Heart left ventricle (tissue), 13 donors: Measurements from ENCODE around the gene WWTR1.

Experiments used
- CTCF ChIP-seq, 12 donors: fragments of 200-600 bp; sonication (generic) in 4 of 12; IDR thresholded peaks; one replicate each; pipeline versions ENCODE4 v1.5.0 to v1.8.0; 2018 to 2022; ENCODE audit warnings: antibody characterized with exemption in 12 of 12, mild to moderate bottlenecking in 5 of 12
- POLR2A ChIP-seq, 2 donors: fragments of 450-650 bp; IDR thresholded peaks; one replicate each; pipeline ENCODE4 v1.6.1; 2017; ENCODE audit warnings: antibody characterized with exemption in 2 of 2, mild to moderate bottlenecking in 2 of 2, moderate library complexity in 2 of 2
- donor health status: ischemic (EF 13 %, LVEDD 7.1; RV severe dilation, severe dysfunction).
- donor health status: DM: no; HTN: yes; CAD: no.
- donor health status: DM: no; HTN: no; CAD: no.
- donor health status: ischemic (EF 25% LVEDD 6.9; RV normal size, moderate dysfunction).
- donor health status: ischemic (EF 25% LVEDD 5.7; RV mildly dilated, moderate dysfunction).
- donor health status: ischemic (EF 35%, LVEDD 5.7; RV mildly dilated, moderate dysfunction).
- donor health status: nonischemic (EF 11% LVEDD 7.7; RV severe dilation, severe dysfunction).
- donor health status: DM: yes; HTN: yes; CAD: no.
- donor health status: PGD.
- donor health status: ischemic (EF 29% LVEDD 5.4; RV normal size, mild dysfunction).
- donor health status: nonischemic (EF 23%, LVEDD 6.1; RV moderate dilation, normal function).

GRCh38 chr3:149529099-149529498, 128.7 kb downstream of the WWTR1 start:
- no peak for TF ChIP-seq CTCF (IDR thresholded peaks at IDR 0.05)
- TF ChIP-seq POLR2A (IDR thresholded peaks at IDR 0.05): no peak
